PFSK-1 (cell line): ENCODE data around the gene VEZF1.

Experiments used
- POLR2AphosphoS5 ChIP-seq: IDR thresholded peaks from 2 replicates; pipeline ENCODE4 v1.6.1; 2012; ENCODE audit warnings: low read depth, mild to moderate bottlenecking, control low read depth, low read length, moderate library complexity
- SIN3A ChIP-seq: IDR thresholded peaks from 2 replicates; pipeline ENCODE4 v1.6.1; 2012; ENCODE audit warnings: mild to moderate bottlenecking, low read length, moderate library complexity, borderline replicate concordance; ENCODE audit not compliant: insufficient read depth
- TF ChIP-seq, protein P1 (sequence below), 2 experiments: IDR thresholded peaks; 2 replicates each; pipeline versions ENCODE4 v1.6.1 to v1.8.0; 2011 to 2012; ENCODE audit warnings: low read depth in 2 of 2, low read length in 2 of 2, control low read depth in 1 of 2, inconsistent platforms in 1 of 2, mild to moderate bottlenecking in 1 of 2, moderate library complexity in 1 of 2; ENCODE audit not compliant: insufficient read depth in 1 of 2

DNA sequence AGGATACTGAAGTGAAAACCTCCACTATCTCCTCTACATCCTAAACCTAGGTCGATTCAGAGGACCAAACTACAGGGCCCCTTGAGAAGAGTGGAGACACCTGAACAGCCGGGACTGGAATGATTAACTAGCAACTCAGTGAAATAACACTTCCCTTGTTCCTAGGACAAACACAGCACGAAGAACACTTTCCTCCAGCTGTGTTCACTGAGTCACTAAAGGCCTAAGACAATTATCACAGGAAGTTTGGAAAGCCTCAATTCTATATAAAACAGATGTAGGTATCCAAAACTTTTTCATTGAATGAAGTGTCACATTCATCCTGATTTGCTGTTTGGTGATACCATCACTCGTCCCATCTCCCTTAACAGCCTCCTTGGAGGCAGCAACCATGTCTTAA, 17.3 kb downstream of the VEZF1 start:
- TF ChIP-seq SIN3A = no peak; the same call in 1 of the 2 replicates
- TF ChIP-seq POLR2AphosphoS5 = peak; percentile 72
- TF ChIP-seq, protein P1, sequence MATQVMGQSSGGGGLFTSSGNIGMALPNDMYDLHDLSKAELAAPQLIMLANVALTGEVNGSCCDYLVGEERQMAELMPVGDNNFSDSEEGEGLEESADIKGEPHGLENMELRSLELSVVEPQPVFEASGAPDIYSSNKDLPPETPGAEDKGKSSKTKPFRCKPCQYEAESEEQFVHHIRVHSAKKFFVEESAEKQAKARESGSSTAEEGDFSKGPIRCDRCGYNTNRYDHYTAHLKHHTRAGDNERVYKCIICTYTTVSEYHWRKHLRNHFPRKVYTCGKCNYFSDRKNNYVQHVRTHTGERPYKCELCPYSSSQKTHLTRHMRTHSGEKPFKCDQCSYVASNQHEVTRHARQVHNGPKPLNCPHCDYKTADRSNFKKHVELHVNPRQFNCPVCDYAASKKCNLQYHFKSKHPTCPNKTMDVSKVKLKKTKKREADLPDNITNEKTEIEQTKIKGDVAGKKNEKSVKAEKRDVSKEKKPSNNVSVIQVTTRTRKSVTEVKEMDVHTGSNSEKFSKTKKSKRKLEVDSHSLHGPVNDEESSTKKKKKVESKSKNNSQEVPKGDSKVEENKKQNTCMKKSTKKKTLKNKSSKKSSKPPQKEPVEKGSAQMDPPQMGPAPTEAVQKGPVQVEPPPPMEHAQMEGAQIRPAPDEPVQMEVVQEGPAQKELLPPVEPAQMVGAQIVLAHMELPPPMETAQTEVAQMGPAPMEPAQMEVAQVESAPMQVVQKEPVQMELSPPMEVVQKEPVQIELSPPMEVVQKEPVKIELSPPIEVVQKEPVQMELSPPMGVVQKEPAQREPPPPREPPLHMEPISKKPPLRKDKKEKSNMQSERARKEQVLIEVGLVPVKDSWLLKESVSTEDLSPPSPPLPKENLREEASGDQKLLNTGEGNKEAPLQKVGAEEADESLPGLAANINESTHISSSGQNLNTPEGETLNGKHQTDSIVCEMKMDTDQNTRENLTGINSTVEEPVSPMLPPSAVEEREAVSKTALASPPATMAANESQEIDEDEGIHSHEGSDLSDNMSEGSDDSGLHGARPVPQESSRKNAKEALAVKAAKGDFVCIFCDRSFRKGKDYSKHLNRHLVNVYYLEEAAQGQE (IDR thresholded peaks at IDR 0.05; ENCODE audit: insufficient read depth in 1 of 2, low read depth in 2 of 2, low read length in 2 of 2) = 0 out of 4 replicates have a peak, but pooled peaks of 1 of the 2 experiments have one; percentile 20
